GM10266 (cell line): ENCODE data around the gene GOLGA6B.
"Not testable (repeated sequence)": the region's sequence is repeated elsewhere in the genome, so short reads cannot be mapped to it uniquely, and the experiment has no call there.

ENCODE experiments used
- DNase-seq: peaks from one replicate; pipeline ENCODE4 v3.0.0; 2012; ENCODE audit errors: extremely low spot score
- CTCF ChIP-seq: IDR thresholded peaks from 2 replicates; pipeline ENCODE4 v1.5.1; 2012; ENCODE audit warnings: mild to moderate bottlenecking, low read depth; ENCODE audit not compliant: control insufficient read depth, insufficient read depth; ENCODE audit errors: missing control alignments

Gene GOLGA6B

DNA sequence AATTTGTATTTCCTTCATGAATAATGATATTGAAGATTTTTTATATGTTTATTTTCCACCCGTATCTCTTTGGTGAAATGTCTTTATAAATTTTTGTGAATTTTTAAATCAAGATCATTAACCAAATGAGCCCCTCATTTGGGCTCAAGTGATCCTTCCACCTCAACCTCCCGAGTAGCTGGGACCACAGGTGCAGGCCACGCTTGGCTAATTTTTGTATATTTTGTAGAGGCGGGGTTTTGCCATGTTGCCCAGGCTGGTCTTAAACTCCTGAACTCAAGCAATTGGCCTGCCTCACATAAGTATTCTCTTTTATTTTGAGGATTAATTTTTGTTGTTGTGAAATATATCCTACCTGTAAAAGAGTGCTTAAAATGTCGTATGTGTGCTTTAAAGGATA is 36.4 kb downstream of the GOLGA6B start:
- DNase-seq = no peak
- no peak for TF ChIP-seq CTCF

DNA sequence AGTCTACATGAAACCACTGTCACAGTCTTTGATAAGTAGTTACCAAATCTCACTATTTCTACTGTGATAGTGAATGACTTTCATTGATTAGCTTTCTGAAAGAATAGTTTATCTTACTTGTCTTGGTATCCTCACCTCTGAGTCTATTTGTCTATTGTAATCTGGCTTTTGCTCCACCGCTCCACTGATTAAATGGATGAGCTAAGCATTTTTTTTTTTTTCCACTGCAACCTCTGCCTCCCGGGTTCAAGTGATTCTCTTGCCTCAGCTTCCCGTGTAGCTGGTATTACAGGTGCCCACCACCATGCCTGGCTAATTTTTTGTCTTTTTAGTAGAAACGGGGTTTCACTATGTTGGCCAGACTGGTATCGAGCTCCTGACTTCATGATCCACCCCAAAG is 44.4 kb downstream of the GOLGA6B start:
- TF ChIP-seq CTCF = no peak
- no peak for DNase-seq

GRCh38 chr15:72700076-72700475 is 45.6 kb downstream of the GOLGA6B start:
- no peak for DNase-seq
- no peak for TF ChIP-seq CTCF

DNA sequence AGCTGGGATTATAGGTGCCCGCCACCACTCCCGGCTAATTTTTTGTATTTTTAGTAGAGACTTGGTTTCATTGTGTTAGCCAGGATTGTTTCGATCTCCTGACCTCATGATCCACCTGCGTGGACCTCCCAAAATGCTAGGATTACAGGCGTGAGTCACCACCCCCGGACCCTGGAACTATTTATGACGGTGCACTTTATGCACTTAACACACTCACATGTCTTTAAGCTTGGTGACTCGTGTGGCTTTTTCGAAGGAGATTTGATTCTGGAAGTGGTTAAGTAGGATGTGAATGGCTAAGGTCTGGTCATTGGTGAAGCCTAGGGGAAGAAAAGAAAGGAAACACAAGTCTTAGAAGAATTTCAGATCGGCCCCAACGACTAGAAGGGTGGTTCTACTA is 51.8 kb downstream of the GOLGA6B start:
- DNase-seq = no peak
- TF ChIP-seq CTCF = no peak

- DNase-seq = not testable (repeated sequence)
Observed at GRCh38 chr15:72708551-72709303, 54.2 kb downstream of the GOLGA6B start.
